GM21717 (cell line): Measurements from ENCODE around the gene KRT33B.
"Not testable (repeated sequence)": the region's sequence is repeated elsewhere in the genome, so short reads cannot be mapped to it uniquely, and the experiment has no call there.

Source experiments
- ATAC-seq: cut with Tn5 transposase; IDR thresholded peaks from one replicate; pipeline ENCODE4 v1.9.1; 2021; ENCODE audit warnings: mild to moderate bottlenecking, moderate library complexity; ENCODE audit not compliant: unreplicated experiment

KRT33B gene

GRCh38 chr17:41350381-41350878 is 19.2 kb downstream of the KRT33B start, which contains the start of gene KRT33A:
KRT33A (minus strand) TSS chr17:41350828; CDS start chr17:41350767, 61 bp downstream.
- not testable (repeated sequence) for ATAC-seq

GRCh38 chr17:41347869-41348760 is 21.5 kb downstream of the KRT33B start:
- ATAC-seq: no peak

- ATAC-seq: not testable (repeated sequence)
These were observed 23.2 kb downstream of the KRT33B start for GRCh38 chr17:41346421-41346820.

- no peak for ATAC-seq
These were observed 23.6 kb downstream of the KRT33B start for GRCh38 chr17:41345992-41346391.

- no peak for ATAC-seq
These were observed 26.6 kb downstream of the KRT33B start for GRCh38 chr17:41343029-41343428.

- ATAC-seq: no peak
These were observed 28.4 kb downstream of the KRT33B start for GRCh38 chr17:41340934-41341861.

- ATAC-seq: no peak
These were observed 29.1 kb downstream of the KRT33B start for GRCh38 chr17:41340494-41340893.

- no peak for ATAC-seq
These were observed 29.9 kb downstream of the KRT33B start for GRCh38 chr17:41339571-41340172.

- ATAC-seq: no peak
These were observed 30.6 kb downstream of the KRT33B start for GRCh38 chr17:41338961-41339485.

GRCh38 chr17:41335747-41336146 is 33.9 kb downstream of the KRT33B start:
- no peak for ATAC-seq

- ATAC-seq: no peak
These were observed 35.0 kb downstream of the KRT33B start for GRCh38 chr17:41334385-41335305.

GRCh38 chr17:41333836-41334235 is 35.8 kb downstream of the KRT33B start:
- no peak for ATAC-seq

- ATAC-seq: no peak
These were observed 36.5 kb downstream of the KRT33B start for GRCh38 chr17:41333098-41333497.

- ATAC-seq: no peak
These were observed 37.4 kb downstream of the KRT33B start for GRCh38 chr17:41332239-41332638.

GRCh38 chr17:41331606-41332005 is 38.0 kb downstream of the KRT33B start:
- no peak for ATAC-seq

- ATAC-seq: no peak
These were observed 40.2 kb downstream of the KRT33B start for GRCh38 chr17:41329279-41329948.

- ATAC-seq: no peak
These were observed 41.4 kb downstream of the KRT33B start for GRCh38 chr17:41328207-41328606.

- no peak for ATAC-seq
These were observed 42.0 kb downstream of the KRT33B start for GRCh38 chr17:41327411-41328120.
